Endothelial cell of umbilical vein (primary cell): ENCODE measurements around the gene DGAT2. TPM values are rescaled to one million over a fixed set of nuclear protein-coding genes. Genes with fewer than 3 reads are reported as not detected.
A peak's percentile ranks its signal among the peaks of the same experiment; 100 is the strongest.

Source experiments
- BruUV-seq: library from RNA; stranded (reverse); fragments of 400-500 nt; replicated peaks from 2 replicates; lab custom pipeline; 2021; lab: Mats Ljungman, UMichigan
- CTCF ChIA-PET: fragments of 300-600, 350-600 bp; sonication (Branson Sonifier 250); formaldehyde crosslinking; loops from one replicate; lab custom pipeline; 2021; ENCODE audit warnings: antibody characterized with exemption, inconsistent platforms; lab: Charles Lee
- POLR2A ChIA-PET: fragments of 300-600, 350-600 bp; sonication (Branson Sonifier 250); formaldehyde crosslinking; loops from one replicate; lab custom pipeline; 2021; ENCODE audit warnings: antibody characterized with exemption, inconsistent platforms; lab: Charles Lee
- DNase-seq: peaks from one replicate; pipeline ENCODE4 v3.0.0-alpha.2; 2011; ENCODE audit warnings: low read depth, low spot score
- FAIRE-seq: peaks from 2 replicates; lab custom pipeline; 2011; peaks lifted over from hg19 to GRCh38; lab: Jason Lieb, UNC
- H2AFZ ChIP-seq: 2 replicates; pipeline ENCODE4 v1.6.0; 2012; ENCODE audit warnings: low read depth, low read length, control low read depth, inconsistent platforms
- H3K27ac ChIP-seq: 2 replicates; pipeline ENCODE4 v1.5.1; 2011; ENCODE audit warnings: low read depth, mild to moderate bottlenecking, control low read depth, low read length, moderate library complexity; ENCODE audit not compliant: insufficient read depth
- H3K27me3 ChIP-seq, 2 experiments: 2 replicates each; pipeline versions ENCODE4 v1.6.0 to v1.6.1; 2011; ENCODE audit warnings: low read length in 2 of 2, mixed read lengths in 1 of 2; ENCODE audit not compliant: control insufficient read depth in 2 of 2, insufficient read depth in 2 of 2
- H3K36me3 ChIP-seq, 2 experiments: 2 replicates in 1 of 2; 3 replicates in 1 of 2; pipeline ENCODE4 v1.5.1; 2011; ENCODE audit warnings: low read length in 2 of 2, mild to moderate bottlenecking in 1 of 2, moderate library complexity in 1 of 2; ENCODE audit not compliant: control insufficient read depth in 2 of 2, insufficient read depth in 2 of 2; ENCODE audit errors: extremely low read depth in 1 of 2
- H3K4me1 ChIP-seq: 3 replicates; pipeline ENCODE4 v1.5.1; 2011; ENCODE audit warnings: mild to moderate bottlenecking, low read length; ENCODE audit not compliant: control insufficient read depth, insufficient read depth; ENCODE audit errors: extremely low read depth
- H3K4me2 ChIP-seq: 2 replicates; pipeline ENCODE4 v1.6.1; 2011; ENCODE audit warnings: low read length, control low read depth, mixed read lengths; ENCODE audit not compliant: insufficient read depth
- H3K4me3 ChIP-seq, 3 experiments: fragments of 200-600 bp in 1 of 3; sonication (generic), shearing (Covaris generic) in 1 of 3; replicated peaks in 1 of 3; 2 replicates each; pipeline ENCODE4 v1.5.1; 2011 to 2016; ENCODE audit warnings: control low read depth in 3 of 3, low read length in 3 of 3, mild to moderate bottlenecking in 2 of 3, inconsistent platforms in 1 of 3, low read depth in 1 of 3, moderate library complexity in 1 of 3; ENCODE audit not compliant: insufficient read depth in 1 of 3
- H3K79me2 ChIP-seq: 2 replicates; pipeline ENCODE4 v1.6.0; 2012; ENCODE audit warnings: low read length, inconsistent platforms; ENCODE audit not compliant: control insufficient read depth, insufficient read depth
- H3K9ac ChIP-seq: replicated peaks from 2 replicates; pipeline ENCODE3; 2011; ENCODE audit warnings: low read length, control low read depth; ENCODE audit not compliant: insufficient read depth; ENCODE audit errors: extremely low read depth
- H3K9me1 ChIP-seq: replicated peaks from 3 replicates; pipeline ENCODE4 v1.6.0; 2011; ENCODE audit warnings: mild to moderate bottlenecking, low read length; ENCODE audit not compliant: control insufficient read depth, insufficient read depth; ENCODE audit errors: extremely low read depth
- H3K9me3 ChIP-seq: replicated peaks from 2 replicates; pipeline ENCODE4 v1.5.1; 2012; ENCODE audit warnings: low read length, inconsistent platforms; ENCODE audit not compliant: control insufficient read depth, insufficient read depth
- H4K20me1 ChIP-seq: replicated peaks from 2 replicates; pipeline ENCODE3; 2011; ENCODE audit warnings: mild to moderate bottlenecking, low read length; ENCODE audit not compliant: control insufficient read depth, insufficient read depth; ENCODE audit errors: extremely low read depth
- EZH2 ChIP-seq: IDR thresholded peaks from 2 replicates; pipeline ENCODE4 v1.6.1; 2012; ENCODE audit warnings: borderline replicate concordance, low read depth, mild to moderate bottlenecking, moderate library complexity, low read length, inconsistent platforms; ENCODE audit not compliant: severe bottlenecking
- FOS ChIP-seq: IDR thresholded peaks from 2 replicates; pipeline ENCODE4 v1.6.1; 2011; ENCODE audit warnings: mild to moderate bottlenecking, low read length, moderate library complexity, borderline replicate concordance; ENCODE audit not compliant: insufficient read depth
- GATA2 ChIP-seq: IDR thresholded peaks from 2 replicates; pipeline ENCODE4 v1.7.0; 2011; ENCODE audit warnings: low read depth, mild to moderate bottlenecking, moderate library complexity, mixed read lengths, low read length; ENCODE audit not compliant: insufficient read length, insufficient read depth
- JUN ChIP-seq: IDR thresholded peaks from 2 replicates; pipeline ENCODE4 v1.6.1; 2011; ENCODE audit warnings: borderline replicate concordance, low read depth; ENCODE audit not compliant: insufficient read length, insufficient read depth
- MAX ChIP-seq: IDR thresholded peaks from 2 replicates; pipeline ENCODE4 v1.6.1; 2011; ENCODE audit not compliant: insufficient read depth, insufficient read length
- MYC ChIP-seq: IDR thresholded peaks from one replicate; pipeline ENCODE4 v1.6.1; 2011; ENCODE audit warnings: mild to moderate bottlenecking, low read depth, low read length
- POLR2AphosphoS5 ChIP-seq: IDR thresholded peaks from 2 replicates; pipeline ENCODE4 v1.6.1; 2012; ENCODE audit warnings: low read depth, mild to moderate bottlenecking, control low read depth, low read length, moderate library complexity; ENCODE audit not compliant: insufficient read depth
- dilution Hi-C: fragments of 300-500 bp; cut with MboI; formaldehyde crosslinking; loops from one replicate; pipeline ENCODE4 v1.15.0; 2019; ENCODE audit warnings: low sequenced_read_pairs; ENCODE audit not compliant: extremely low pct_ligation_motif_present
- intact Hi-C: fragments of 100-400 bp; cut with micrococcal nuclease; formaldehyde crosslinking; loops from one replicate; pipeline ENCODE4 v1.10.0; 2022
- polyA plus RNA-seq, 4 experiments: library from polyadenylated mRNA; depleted of rRNA in 3 of 4; stranded (reverse) in 3 of 4; unstranded in 1 of 4; fragments of >200 nt; gene quantifications; 2 replicates each; pipeline versions ENCODE4 v1.2.1 to v1.2.3, GENCODE V29; 2011 to 2012; ENCODE audit warnings: missing spikeins in 1 of 4
- total RNA-seq: library from RNA; stranded (reverse); gene quantifications from 2 replicates; pipeline ENCODE4 v1.2.3, GENCODE V29; 2021

Gene DGAT2
- total and polyA plus RNA-seq, 2 donors (not counting 3 experiments of a cell fraction or from before 2014, with no cell fraction given), result 0.55 to 0.79 TPM

- BruUV-seq, result no TSS peak
- Histone ChIP-seq H3K9me1 (no peaks in the 10 kb centered on the region), H3K4me2 (no peak overlapping the region), H3K9me3 (no peaks in the 10 kb centered on the region), H3K27me3 (no peaks in the 10 kb centered on the region), H3K4me3 (no peak overlapping the region), H3K79me2 (no peaks in the 10 kb centered on the region), H3K27ac (no peak overlapping the region), H3K36me3 (no peaks in the 10 kb centered on the region), H3K4me1 (peaks cover 4% of the 10 kb centered on the region), H3K9ac (no peak overlapping the region), H4K20me1 (no peaks in the 10 kb centered on the region), H2AFZ (no peak overlapping the region)
- dilution Hi-C loops, result no loop called here
- FAIRE-seq, result no peak
- POLR2A ChIA-PET, result no interaction called here
- CTCF ChIA-PET, result interaction anchor here (1.1 to 6.6 kb wide), 13 partner anchors 10 to 406 kb away, joined by 3 to 266 read pairs (median 13); partner anchors contain the start of gene UVRAG
- intact Hi-C loops, result loop anchor here (2.0 kb wide), 2 partner anchors 79 to 517 kb away; no protein-coding TSS in a partner anchor
- TF ChIP-seq GATA2, result peak; percentile 9
- TF ChIP-seq MAX, result no peak
- no peak for DNase-seq
Measured at GRCh38 chr11:75801362-75802020, 32.9 kb downstream of the DGAT2 start.

GRCh38 chr11:75802021-75802912 lies 33.7 kb downstream of the DGAT2 start:
- ChIA-PET POLR2A (no interaction called here), CTCF (interaction anchor here (0.7 to 6.6 kb wide), 30 partner anchors 8 to 517 kb away, joined by 3 to 266 read pairs (median 6); partner anchors contain the start of gene UVRAG)
- H3K4me2 ChIP-seq, result no peak overlapping the region
- no peaks in the 10 kb centered on the region for H3K27me3 ChIP-seq
- peaks cover 4% of the 10 kb centered on the region for H3K4me1 ChIP-seq
- no peaks in the 10 kb centered on the region for H3K9me3 ChIP-seq
- TF ChIP-seq EZH2 (no peak), MYC (no peak), MAX (no peak), POLR2AphosphoS5 (no peak), JUN (no peak), GATA2 (no peak), FOS (no peak)
- dilution Hi-C loops, result no loop called here
- intact Hi-C loops, result loop anchor here (2.0 kb wide), 2 partner anchors 79 to 517 kb away; no protein-coding TSS in a partner anchor
- H2AFZ ChIP-seq, result no peak overlapping the region
- no peaks in the 10 kb centered on the region for H3K36me3 ChIP-seq
- no peak for DNase-seq
- H4K20me1 ChIP-seq, result no peaks in the 10 kb centered on the region
- H3K9me1 ChIP-seq, result no peaks in the 10 kb centered on the region
- no TSS peak for BruUV-seq
- H3K27ac ChIP-seq, result no peak overlapping the region
- H3K79me2 ChIP-seq, result no peaks in the 10 kb centered on the region
- no peak overlapping the region for H3K4me3 ChIP-seq
- no peak for FAIRE-seq
- H3K9ac ChIP-seq, result no peak overlapping the region
